GDM1 (cell line): ENCODE data around the gene SOCS4.
"Not testable (repeated sequence)": the region's sequence is repeated elsewhere in the genome, so short reads cannot be mapped to it uniquely, and the experiment has no call there.

Source experiments
- DNase-seq: peaks from one replicate; lab custom pipeline; 2025; lab: John Stamatoyannopoulos, UW

The SOCS4 gene

GRCh38 chr14:55051423-55052268, 24.6 kb downstream of the SOCS4 start, which contains the start of gene MAPK1IP1L:
TSS of gene MAPK1IP1L (plus strand) at chr14:55051647. CDS start at chr14:55061684, 10,037 bp downstream.
- DNase-seq, result peak; percentile 91

GRCh38 chr14:55052269-55052930, 25.4 kb downstream of the SOCS4 start:
- no peak for DNase-seq

GRCh38 chr14:55053018-55053417, 26.0 kb downstream of the SOCS4 start:
- DNase-seq, result no peak

GRCh38 chr14:55053500-55053899, 26.5 kb downstream of the SOCS4 start:
- DNase-seq, result no peak

- DNase-seq, result no peak
Measured at GRCh38 chr14:55054098-55054497, 27.1 kb downstream of the SOCS4 start.

- no peak for DNase-seq
Measured at GRCh38 chr14:55057919-55058318, 30.9 kb downstream of the SOCS4 start.

GRCh38 chr14:55059333-55059732, 32.3 kb downstream of the SOCS4 start:
- DNase-seq, result no peak

GRCh38 chr14:55062517-55063351, 35.7 kb downstream of the SOCS4 start:
- DNase-seq, result no peak

- not testable (repeated sequence) for DNase-seq
Measured at GRCh38 chr14:55064896-55065295, 37.9 kb downstream of the SOCS4 start.

- DNase-seq, result no peak
Measured at GRCh38 chr14:55065411-55065810, 38.4 kb downstream of the SOCS4 start.

GRCh38 chr14:55066223-55066622, 39.2 kb downstream of the SOCS4 start:
- DNase-seq, result no peak

- no peak for DNase-seq
Measured at GRCh38 chr14:55070981-55071411, 44.0 kb downstream of the SOCS4 start.

- no peak for DNase-seq
Measured at GRCh38 chr14:55071870-55072640, 45.0 kb downstream of the SOCS4 start.

- DNase-seq, result no peak
Measured at GRCh38 chr14:55073856-55074255, 46.8 kb downstream of the SOCS4 start.

- DNase-seq, result no peak
Measured at GRCh38 chr14:55074662-55075061, 47.6 kb downstream of the SOCS4 start.

GRCh38 chr14:55075628-55076175, 48.7 kb downstream of the SOCS4 start:
- DNase-seq, result no peak

- no peak for DNase-seq
Measured at GRCh38 chr14:55077170-55078151, 50.4 kb downstream of the SOCS4 start.

GRCh38 chr14:55079961-55080360, 52.9 kb downstream of the SOCS4 start:
- not testable (repeated sequence) for DNase-seq

GRCh38 chr14:55084401-55085059, 57.5 kb downstream of the SOCS4 start:
- DNase-seq, result no peak
